K562 (cell line): ENCODE data around the gene CALU. TPM values are rescaled to one million over a fixed set of nuclear protein-coding genes. Genes with fewer than 3 reads are reported as not detected.

Experiments
- CAMTA2 ChIP-seq: fragments of 250-450 bp; sonication (Bioruptor Pico); conservative IDR thresholded peaks from 2 replicates; pipeline ENCODE4 v1.5.1; 2022
- CBFA2T2 ChIP-seq: fragments of 450-650 bp; conservative IDR thresholded peaks from 2 replicates; pipeline ENCODE4 v1.6.1; 2017; ENCODE audit warnings: mild to moderate bottlenecking
- CC2D1A ChIP-seq: fragments of 450-650 bp; IDR thresholded peaks from 2 replicates; pipeline ENCODE4 v1.6.1; 2017; ENCODE audit warnings: mild to moderate bottlenecking
- ELF4 ChIP-seq: fragments of 450-650 bp; formaldehyde crosslinking; IDR thresholded peaks from 2 replicates; pipeline ENCODE4 v1.4.0; 2022; ENCODE audit warnings: missing genetic modification characterization
- ETS2 ChIP-seq: IDR thresholded peaks from 2 replicates; pipeline ENCODE4 v1.6.1; 2016; ENCODE audit warnings: borderline replicate concordance, missing genetic modification characterization, mild to moderate bottlenecking, moderate library complexity, missing compliant biosample characterization; ENCODE audit not compliant: poor library complexity, severe bottlenecking
- FOXA3 ChIP-seq, 2 experiments: fragments of 450-650 bp in 1 of 2; sonication (generic) in 1 of 2; formaldehyde crosslinking; IDR thresholded peaks in 1 of 2; conservative IDR thresholded peaks in 1 of 2; 2 replicates each; pipeline versions ENCODE4 v1.4.0 to v1.8.0; 2020 to 2022; ENCODE audit warnings: mild to moderate bottlenecking in 2 of 2, missing genetic modification reagents in 1 of 2
- HDAC2 ChIP-seq: fragments of 450-650 bp; IDR thresholded peaks from 2 replicates; pipeline ENCODE4 v1.6.1; 2016; ENCODE audit warnings: mild to moderate bottlenecking
- HDAC3 ChIP-seq: fragments of 450-650 bp; IDR thresholded peaks from 2 replicates; pipeline ENCODE4 v1.6.1; 2018; ENCODE audit warnings: borderline replicate concordance, mild to moderate bottlenecking, moderate library complexity; ENCODE audit not compliant: partially characterized antibody
- HLTF ChIP-seq: fragments of 450-650 bp; IDR thresholded peaks from 2 replicates; pipeline ENCODE4 v1.6.1; 2016
- KAT7 ChIP-seq: sonication (generic); formaldehyde crosslinking; IDR thresholded peaks from 2 replicates; pipeline ENCODE4 v1.8.0; 2022; ENCODE audit warnings: missing genetic modification reagents, mild to moderate bottlenecking, borderline replicate concordance
- MCM3 ChIP-seq: fragments of 450-650 bp; IDR thresholded peaks from 2 replicates; pipeline ENCODE4 v1.6.1; 2016
- PCBP2 ChIP-seq: fragments of 200-400 bp; formaldehyde crosslinking; IDR thresholded peaks from 2 replicates; pipeline ENCODE4 v1.6.1; 2018; ENCODE audit warnings: low read length, low read depth, mild to moderate bottlenecking, moderate library complexity; ENCODE audit not compliant: poor library complexity, severe bottlenecking
- RNF2 ChIP-seq: sonication (generic); IDR thresholded peaks from 2 replicates; pipeline ENCODE4 v1.6.1; 2016
- TAL1 ChIP-seq: fragments of 450-650 bp; IDR thresholded peaks from 2 replicates; pipeline ENCODE4 v1.6.1; 2016; ENCODE audit warnings: mild to moderate bottlenecking
- XRCC3 ChIP-seq: fragments of 450-650 bp; IDR thresholded peaks from 2 replicates; pipeline ENCODE4 v1.6.1; 2017; ENCODE audit warnings: mild to moderate bottlenecking, moderate library complexity
- ZFP36 ChIP-seq: fragments of 150-350 bp; IDR thresholded peaks from 2 replicates; pipeline ENCODE4 v1.6.1; 2018; ENCODE audit warnings: low read length, low read depth; ENCODE audit not compliant: partially characterized antibody
- ZNF124 ChIP-seq: sonication (generic); formaldehyde crosslinking; IDR thresholded peaks from 2 replicates; pipeline ENCODE4 v1.8.1; 2022; ENCODE audit warnings: missing genetic modification reagents
- ZNF445 ChIP-seq: fragments of 250-450 bp; sonication (Bioruptor Pico); IDR thresholded peaks from 2 replicates; pipeline ENCODE4 v1.4.0; 2020; ENCODE audit warnings: low read depth, mild to moderate bottlenecking, moderate library complexity
- ZNF57 ChIP-seq: fragments of 450-650 bp; formaldehyde crosslinking; IDR thresholded peaks from 2 replicates; pipeline ENCODE4 v1.4.0; 2020; ENCODE audit warnings: mild to moderate bottlenecking, moderate library complexity
- ZNF583 ChIP-seq: fragments of 250-450 bp; sonication (Bioruptor Pico); IDR thresholded peaks from 2 replicates; pipeline ENCODE4 v1.4.0; 2020
- polyA plus RNA-seq, 8 experiments: library from polyadenylated mRNA; depleted of rRNA in 4 of 8; stranded (reverse) in 5 of 8; unstranded in 3 of 8; fragments of >200 nt; fragmentation: Nextera tagmentation in 2 of 8; fragmentation: Illumina TruSeq in 1 of 8; extraction: Ambion mirVana in 2 of 8; extraction: Trizol in 1 of 8; gene quantifications; 2 replicates each; pipeline versions ENCODE4 v1.2.1 to v1.2.3, GENCODE V29; 2011 to 2014; ENCODE audit warnings: inconsistent platforms in 1 of 8, missing spikeins in 1 of 8
- total RNA-seq, 7 experiments: library from RNA; depleted of rRNA in 6 of 7; stranded (reverse); fragments of >200 nt in 6 of 7; fragmentation: Illumina TruSeq in 2 of 7; extraction: Trizol in 2 of 7; gene quantifications; 2 replicates each; pipeline versions ENCODE4 v1.2.1 to v1.2.3, GENCODE V29; 2011 to 2021; ENCODE audit warnings: low replicate concordance in 1 of 7
- TF ChIP-seq, protein P1 (sequence below), 2 experiments: IDR thresholded peaks in 1 of 2; conservative IDR thresholded peaks in 1 of 2; 2 replicates each; pipeline ENCODE4 v1.6.1; 2016; ENCODE audit warnings: low read depth in 2 of 2, mild to moderate bottlenecking in 1 of 2, missing compliant biosample characterization in 1 of 2, missing genetic modification characterization in 1 of 2, moderate library complexity in 1 of 2
- TF ChIP-seq, protein P2 (sequence below): fragments of 250-450 bp; sonication (Bioruptor Pico); IDR thresholded peaks from 2 replicates; pipeline ENCODE4 v1.9.0; 2021; ENCODE audit warnings: mild to moderate bottlenecking, inconsistent platforms
- TF ChIP-seq, protein P3 (sequence below): sonication (generic); formaldehyde crosslinking; IDR thresholded peaks from 2 replicates; pipeline ENCODE4 v1.8.0; 2022; ENCODE audit warnings: missing genetic modification reagents, mild to moderate bottlenecking, borderline replicate concordance

Gene CALU
- total and polyA plus RNA-seq, 9 of the 15 experiments (the other 6 are each of a cell fraction or from before 2014, with no cell fraction given), result 166 to 286 (median 215) TPM

DNA sequence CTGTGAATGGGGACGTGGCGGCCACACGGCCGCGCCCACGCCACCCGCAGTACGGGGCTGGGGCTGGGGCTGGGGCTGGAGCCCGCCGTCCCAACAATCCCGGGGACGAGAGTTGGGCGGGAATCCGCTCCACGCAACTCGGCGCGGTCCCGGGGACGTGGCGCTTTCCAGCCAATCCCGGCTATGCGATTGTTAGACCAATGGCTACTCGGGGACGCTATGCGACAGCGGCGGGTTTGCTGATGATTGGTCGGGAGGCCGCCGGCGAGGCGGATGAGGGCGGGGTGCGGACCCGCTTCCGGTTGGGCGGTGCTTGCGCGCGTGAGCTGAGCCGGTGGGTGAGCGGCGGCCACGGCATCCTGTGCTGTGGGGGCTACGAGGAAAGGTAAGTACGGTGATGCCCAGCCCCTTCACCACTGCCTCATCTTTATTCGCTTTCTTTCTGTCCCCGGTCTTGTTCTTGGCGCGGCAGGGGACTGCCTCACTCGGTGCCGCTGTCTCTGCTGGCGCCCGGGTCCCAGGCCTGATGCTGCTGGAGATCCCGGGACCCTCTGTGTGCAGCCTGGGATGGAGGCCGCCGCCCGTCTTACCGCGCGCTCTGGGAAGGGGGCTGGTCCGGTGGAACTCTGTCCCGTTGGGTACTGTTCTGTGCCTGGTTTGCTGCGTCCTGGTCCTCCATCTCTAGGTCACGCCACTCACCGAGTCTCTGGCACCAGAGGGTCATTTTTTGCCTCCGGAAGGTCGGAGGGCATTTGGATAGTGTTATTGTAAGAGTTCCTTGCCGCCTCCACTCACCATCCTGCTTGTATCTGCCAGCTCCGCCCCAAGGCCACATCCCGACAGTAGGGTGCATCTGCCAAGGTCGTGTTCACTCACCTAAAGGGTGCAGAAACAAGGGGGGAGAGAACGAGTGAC, at the start of gene CALU (continued):
- TF ChIP-seq ELF4 (no peak), CBFA2T2 (no peak), XRCC3 (no peak), HDAC2 (peak; percentile 80), PCBP2 (no peak), ETS2 (tag) (no peak), CAMTA2 (CRISPR knock-in tag) (peak; percentile 93), HLTF (peak; percentile 29; the same call in 1 of the 2 replicates), RNF2 (peak; percentile 66; the same call in 1 of the 2 replicates), ZFP36 (no peak), FOXA3 (CRISPR knock-in tag; conservative IDR thresholded peaks at IDR 0.05 in 1 of 2, IDR thresholded peaks at IDR 0.05 in 1 of 2) (peak in 1 of 2 experiments; percentile 68; a peak in 2 of 4 replicates), ZNF124 (CRISPR knock-in tag) (no peak), KAT7 (peak; percentile 89; the same call in 1 of the 2 replicates), ZNF583 (CRISPR knock-in tag) (peak; percentile 54; the same call in 1 of the 2 replicates), TAL1 (no peak), HDAC3 (no peak), ZNF445 (CRISPR knock-in tag) (no peak), ZNF57 (CRISPR knock-in tag) (no peak), CC2D1A (peak; percentile 46; the same call in 1 of the 2 replicates), MCM3 (no peak)
- TF ChIP-seq, protein P1, sequence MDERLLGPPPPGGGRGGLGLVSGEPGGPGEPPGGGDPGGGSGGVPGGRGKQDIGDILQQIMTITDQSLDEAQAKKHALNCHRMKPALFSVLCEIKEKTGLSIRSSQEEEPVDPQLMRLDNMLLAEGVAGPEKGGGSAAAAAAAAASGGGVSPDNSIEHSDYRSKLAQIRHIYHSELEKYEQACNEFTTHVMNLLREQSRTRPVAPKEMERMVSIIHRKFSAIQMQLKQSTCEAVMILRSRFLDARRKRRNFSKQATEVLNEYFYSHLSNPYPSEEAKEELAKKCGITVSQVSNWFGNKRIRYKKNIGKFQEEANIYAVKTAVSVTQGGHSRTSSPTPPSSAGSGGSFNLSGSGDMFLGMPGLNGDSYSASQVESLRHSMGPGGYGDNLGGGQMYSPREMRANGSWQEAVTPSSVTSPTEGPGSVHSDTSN (CRISPR knock-in tag; IDR thresholded peaks at IDR 0.05; ENCODE audit: low read depth), result no peak
- TF ChIP-seq, protein P1 (tag; conservative IDR thresholded peaks at IDR 0.05; ENCODE audit: low read depth), result peak; percentile 56
- TF ChIP-seq, protein P2, sequence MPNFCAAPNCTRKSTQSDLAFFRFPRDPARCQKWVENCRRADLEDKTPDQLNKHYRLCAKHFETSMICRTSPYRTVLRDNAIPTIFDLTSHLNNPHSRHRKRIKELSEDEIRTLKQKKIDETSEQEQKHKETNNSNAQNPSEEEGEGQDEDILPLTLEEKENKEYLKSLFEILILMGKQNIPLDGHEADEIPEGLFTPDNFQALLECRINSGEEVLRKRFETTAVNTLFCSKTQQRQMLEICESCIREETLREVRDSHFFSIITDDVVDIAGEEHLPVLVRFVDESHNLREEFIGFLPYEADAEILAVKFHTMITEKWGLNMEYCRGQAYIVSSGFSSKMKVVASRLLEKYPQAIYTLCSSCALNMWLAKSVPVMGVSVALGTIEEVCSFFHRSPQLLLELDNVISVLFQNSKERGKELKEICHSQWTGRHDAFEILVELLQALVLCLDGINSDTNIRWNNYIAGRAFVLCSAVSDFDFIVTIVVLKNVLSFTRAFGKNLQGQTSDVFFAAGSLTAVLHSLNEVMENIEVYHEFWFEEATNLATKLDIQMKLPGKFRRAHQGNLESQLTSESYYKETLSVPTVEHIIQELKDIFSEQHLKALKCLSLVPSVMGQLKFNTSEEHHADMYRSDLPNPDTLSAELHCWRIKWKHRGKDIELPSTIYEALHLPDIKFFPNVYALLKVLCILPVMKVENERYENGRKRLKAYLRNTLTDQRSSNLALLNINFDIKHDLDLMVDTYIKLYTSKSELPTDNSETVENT (CRISPR knock-in tag), result peak; percentile 73
- TF ChIP-seq, protein P3, sequence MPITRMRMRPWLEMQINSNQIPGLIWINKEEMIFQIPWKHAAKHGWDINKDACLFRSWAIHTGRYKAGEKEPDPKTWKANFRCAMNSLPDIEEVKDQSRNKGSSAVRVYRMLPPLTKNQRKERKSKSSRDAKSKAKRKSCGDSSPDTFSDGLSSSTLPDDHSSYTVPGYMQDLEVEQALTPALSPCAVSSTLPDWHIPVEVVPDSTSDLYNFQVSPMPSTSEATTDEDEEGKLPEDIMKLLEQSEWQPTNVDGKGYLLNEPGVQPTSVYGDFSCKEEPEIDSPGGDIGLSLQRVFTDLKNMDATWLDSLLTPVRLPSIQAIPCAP (CRISPR knock-in tag), result no peak
